Superior temporal gyrus (tissue), 1 donor: Measurements from ENCODE around the gene BRD4.

Source experiments
- DNase-seq: peaks from one replicate; pipeline ENCODE4 v3.0.0-alpha.2; 2016; ENCODE audit errors: extremely low spot score

Gene BRD4

GRCh38 chr19:15313649-15314279 lies 18.6 kb downstream of the BRD4 start:
- no peak for DNase-seq

- no peak for DNase-seq
Observed at GRCh38 chr19:15307169-15307568, 25.2 kb downstream of the BRD4 start.

- no peak for DNase-seq
Observed at GRCh38 chr19:15305582-15306334, 26.6 kb downstream of the BRD4 start.

- DNase-seq, result no peak
Observed at GRCh38 chr19:15304140-15304705, 28.1 kb downstream of the BRD4 start.

GRCh38 chr19:15303105-15303780 lies 29.1 kb downstream of the BRD4 start:
- no peak for DNase-seq

GRCh38 chr19:15300533-15301197 lies 31.7 kb downstream of the BRD4 start:
- DNase-seq, result no peak

GRCh38 chr19:15299568-15300409 lies 32.5 kb downstream of the BRD4 start:
- DNase-seq, result no peak

GRCh38 chr19:15298847-15299567 lies 33.3 kb downstream of the BRD4 start:
- no peak for DNase-seq

- DNase-seq, result no peak
Observed at GRCh38 chr19:15297416-15298224, 34.7 kb downstream of the BRD4 start.

GRCh38 chr19:15296841-15297415 lies 35.4 kb downstream of the BRD4 start:
- no peak for DNase-seq

- DNase-seq, result no peak
Observed at GRCh38 chr19:15296353-15296752, 36.0 kb downstream of the BRD4 start.

- no peak for DNase-seq
Observed at GRCh38 chr19:15294561-15294990, 37.8 kb downstream of the BRD4 start.

GRCh38 chr19:15293781-15294491 lies 38.4 kb downstream of the BRD4 start:
- no peak for DNase-seq

GRCh38 chr19:15292847-15293582 lies 39.3 kb downstream of the BRD4 start:
- DNase-seq, result no peak

GRCh38 chr19:15292140-15292539 lies 40.2 kb downstream of the BRD4 start:
- no peak for DNase-seq

GRCh38 chr19:15291548-15292021 lies 40.8 kb downstream of the BRD4 start:
- no peak for DNase-seq

- no peak for DNase-seq
Observed at GRCh38 chr19:15291089-15291488, 41.2 kb downstream of the BRD4 start.

- DNase-seq, result peak; percentile 33
Observed at GRCh38 chr19:15290166-15290565, 42.2 kb downstream of the BRD4 start.
